ENCODE measurements around the gene ABCC12. TPM values are rescaled to one million over a fixed set of nuclear protein-coding genes. Genes with fewer than 3 reads are reported as not detected.
"Not testable (repeated sequence)": the region's sequence is repeated elsewhere in the genome, so short reads cannot be mapped to it uniquely, and the experiment has no call there.

ABCC12 gene
- under 1 TPM in 10 of 12 donors, not detected in 2; 0.29 to 0.69 (median 0.43) TPM for polyA plus RNA-seq (ENCODE audit: insufficient read length in 12 of 12)
- long read RNA-seq, donor 1 = 0 reads
- long read RNA-seq, donor 2 = 0 reads
- long read RNA-seq, donor 3 = 0 reads
- long read RNA-seq, donor 4 = 0 reads
- long read RNA-seq, donor 5 = 0 reads
- long read RNA-seq, donor 6 = 0 reads
- long read RNA-seq, donor 7 = 0 reads
- long read RNA-seq, donor 8 = 0 reads
- long read RNA-seq, donor 9 = 0 reads
- long read RNA-seq, donor 10 = 0 reads
- long read RNA-seq, donor 11 = 0 reads

- DNase-seq = no peak
These were observed at the start of gene ABCC12 for GRCh38 chr16:48155926-48156789. Gene ABCC12 (minus strand): TSS chr16:48155993. CDS start chr16:48146424, 9,569 bp downstream.

- no peak for DNase-seq
These were observed 49.0 kb upstream of the ABCC12 start for GRCh38 chr16:48204825-48205151.

DNA sequence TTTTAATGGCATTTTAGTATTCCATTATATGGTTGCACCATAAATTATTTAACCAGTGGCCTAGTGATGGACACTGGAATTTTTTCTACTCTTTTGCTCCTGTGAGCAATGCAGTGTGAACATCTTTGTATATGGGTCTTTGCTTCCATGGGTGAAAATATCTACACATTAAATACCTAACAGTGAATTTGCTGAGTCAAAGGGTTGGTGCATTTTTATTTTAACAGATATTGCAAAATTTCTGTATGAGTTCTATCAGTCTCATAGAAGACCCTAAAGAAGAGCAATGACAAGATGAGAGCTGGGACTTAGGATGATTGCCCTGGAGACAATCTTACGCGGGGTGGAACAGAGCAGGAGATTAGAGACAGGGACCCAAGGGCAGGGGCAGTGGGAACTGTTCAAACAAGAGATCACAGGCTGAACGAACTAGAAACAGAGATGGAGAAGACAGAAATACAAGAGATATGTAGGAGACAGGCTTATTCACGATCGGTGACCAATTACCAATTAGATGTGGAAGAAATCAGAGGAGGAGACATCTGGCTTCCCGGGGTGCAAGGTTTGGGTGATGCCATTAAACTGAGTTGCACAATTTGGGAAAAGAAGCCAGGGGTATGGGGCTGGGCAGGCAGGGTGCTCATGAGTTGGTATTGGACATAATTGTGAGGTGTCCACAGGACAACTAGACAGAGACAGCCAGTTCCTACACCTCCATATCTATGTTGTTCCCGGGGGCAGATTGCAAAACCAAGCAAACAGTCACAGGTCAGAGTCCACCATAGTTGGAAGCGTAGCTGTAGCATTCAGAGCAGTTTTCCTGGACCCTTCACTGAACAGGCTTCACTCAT, 48.4 kb upstream of the ABCC12 start:
- DNase-seq = no peak

DNA sequence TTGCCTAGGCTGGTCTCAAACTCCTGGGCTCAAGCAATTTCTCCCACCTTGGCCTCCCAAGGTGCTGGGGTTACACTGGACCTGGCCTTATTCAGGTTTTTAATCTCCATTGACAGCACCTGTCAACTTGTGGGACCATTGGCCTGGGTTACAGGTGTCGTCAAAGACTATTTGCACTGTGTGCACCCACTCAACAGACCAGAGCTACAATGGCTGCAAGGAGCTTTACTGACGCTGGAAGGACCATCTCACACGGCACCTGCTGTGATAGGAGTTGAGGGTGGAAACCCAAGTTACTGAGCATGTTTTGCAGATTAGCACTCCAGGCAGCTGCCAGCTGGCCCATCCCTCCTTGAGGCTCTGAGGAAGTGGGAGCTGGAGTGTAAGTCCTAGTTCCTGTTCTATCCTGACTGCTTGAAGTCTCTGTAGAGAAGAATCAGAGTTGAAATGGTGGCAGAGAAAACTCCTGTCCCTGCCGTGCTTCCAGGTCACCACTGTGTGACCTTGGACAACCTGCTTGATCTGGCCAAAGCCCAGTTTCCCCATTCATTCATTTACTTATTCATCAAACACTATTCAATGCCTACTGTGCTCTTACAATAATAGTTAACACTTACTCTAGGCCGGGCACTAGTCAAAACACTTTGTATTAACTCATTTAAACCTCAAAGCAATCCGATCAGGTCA, 45.9 kb upstream of the ABCC12 start:
- DNase-seq = no peak

DNA sequence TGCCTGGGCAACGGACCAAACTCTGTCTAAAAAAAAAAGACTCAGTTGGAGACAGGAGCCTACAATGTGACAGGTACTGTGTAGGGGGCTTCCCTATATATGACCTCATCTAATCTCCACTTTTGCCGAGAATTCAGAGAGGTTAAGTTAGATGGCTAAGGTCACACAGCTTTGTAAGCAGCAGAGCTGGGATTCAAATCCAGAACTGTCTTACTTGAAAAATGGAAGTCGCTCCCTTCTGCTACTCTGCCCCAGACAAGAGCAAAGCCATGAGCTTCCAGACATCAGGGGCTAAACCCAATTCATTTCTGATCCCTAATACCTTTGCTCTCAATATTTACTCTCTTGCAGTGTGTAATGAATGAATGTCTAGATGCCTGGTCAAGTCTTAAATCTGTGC, 41.5 kb upstream of the ABCC12 start:
- no peak for DNase-seq

- DNase-seq = no peak
These were observed 39.2 kb upstream of the ABCC12 start for GRCh38 chr16:48194828-48195556.

DNA sequence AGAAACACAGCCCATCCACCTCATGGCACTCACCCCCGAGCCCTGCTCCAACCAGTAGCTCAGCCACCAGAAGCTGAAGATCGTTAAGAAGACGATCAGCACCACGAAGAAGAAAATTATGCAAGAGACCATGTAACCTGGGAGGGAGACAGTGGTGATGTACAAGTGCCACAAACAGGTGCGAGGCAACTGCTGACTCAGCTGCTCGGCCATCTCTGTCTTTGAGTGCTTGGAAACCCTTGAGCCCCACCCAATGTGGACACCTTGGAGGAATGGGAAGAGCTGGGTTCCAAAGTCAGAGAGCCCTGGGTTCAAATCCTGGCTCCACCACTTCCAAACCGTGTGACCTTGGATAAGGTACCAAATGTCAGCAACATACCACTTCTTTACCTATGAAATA, 38.1 kb upstream of the ABCC12 start:
- no peak for DNase-seq

- no peak for DNase-seq
These were observed 32.8 kb upstream of the ABCC12 start for GRCh38 chr16:48188449-48189102.

- DNase-seq = no peak
These were observed 32.0 kb upstream of the ABCC12 start for GRCh38 chr16:48187779-48188178.

DNA sequence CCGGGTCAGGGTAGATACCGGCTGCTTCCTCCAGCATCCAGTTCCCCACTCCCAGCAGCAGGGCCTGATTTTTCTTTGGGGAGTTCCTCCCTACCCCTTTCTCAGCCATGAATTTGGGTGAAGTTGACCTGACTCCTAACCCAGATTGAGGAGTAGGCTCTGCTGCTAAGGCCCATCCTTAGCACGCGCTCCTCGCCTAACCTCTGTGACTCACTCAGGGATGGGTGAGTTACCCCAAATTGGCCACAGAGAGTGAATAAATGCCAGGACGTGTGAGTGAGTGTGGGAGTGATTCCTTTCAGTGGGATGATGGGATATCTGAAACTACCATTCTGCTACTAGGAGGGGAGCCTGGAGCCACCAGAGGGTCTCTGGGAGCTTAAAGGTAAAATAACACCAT, 28.9 kb upstream of the ABCC12 start:
- no peak for DNase-seq

DNA sequence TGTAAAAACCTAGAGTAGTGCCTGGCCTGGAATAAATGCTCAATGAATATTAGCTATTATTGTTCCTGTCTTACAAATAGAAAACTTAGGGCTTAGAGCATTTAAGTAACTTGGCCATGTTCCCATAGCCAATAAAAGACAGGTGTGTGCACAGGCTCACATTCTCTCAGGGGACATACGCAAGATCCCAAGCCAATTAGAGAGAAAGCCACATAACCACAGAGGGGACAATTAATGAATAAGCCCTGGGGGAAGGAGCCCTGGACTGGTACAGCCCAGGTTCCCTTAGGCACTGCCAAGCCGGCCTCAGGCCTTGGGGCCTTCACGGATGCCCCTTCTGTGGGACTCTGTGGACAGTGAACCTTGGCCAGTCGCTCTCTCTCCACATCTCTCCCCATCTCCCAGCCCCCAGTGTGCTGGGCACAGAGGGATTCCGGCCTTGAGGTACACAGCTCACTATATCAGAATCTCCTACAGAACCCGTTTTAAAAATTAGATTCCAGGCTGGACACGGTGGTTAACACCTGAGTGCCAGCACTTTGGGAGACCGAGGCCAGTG, 27.3 kb upstream of the ABCC12 start:
- DNase-seq = no peak

GRCh38 chr16:48181746-48182520, 26.1 kb upstream of the ABCC12 start:
- DNase-seq = not testable (repeated sequence)

GRCh38 chr16:48180868-48181480, 25.2 kb upstream of the ABCC12 start:
- DNase-seq = no peak

DNA sequence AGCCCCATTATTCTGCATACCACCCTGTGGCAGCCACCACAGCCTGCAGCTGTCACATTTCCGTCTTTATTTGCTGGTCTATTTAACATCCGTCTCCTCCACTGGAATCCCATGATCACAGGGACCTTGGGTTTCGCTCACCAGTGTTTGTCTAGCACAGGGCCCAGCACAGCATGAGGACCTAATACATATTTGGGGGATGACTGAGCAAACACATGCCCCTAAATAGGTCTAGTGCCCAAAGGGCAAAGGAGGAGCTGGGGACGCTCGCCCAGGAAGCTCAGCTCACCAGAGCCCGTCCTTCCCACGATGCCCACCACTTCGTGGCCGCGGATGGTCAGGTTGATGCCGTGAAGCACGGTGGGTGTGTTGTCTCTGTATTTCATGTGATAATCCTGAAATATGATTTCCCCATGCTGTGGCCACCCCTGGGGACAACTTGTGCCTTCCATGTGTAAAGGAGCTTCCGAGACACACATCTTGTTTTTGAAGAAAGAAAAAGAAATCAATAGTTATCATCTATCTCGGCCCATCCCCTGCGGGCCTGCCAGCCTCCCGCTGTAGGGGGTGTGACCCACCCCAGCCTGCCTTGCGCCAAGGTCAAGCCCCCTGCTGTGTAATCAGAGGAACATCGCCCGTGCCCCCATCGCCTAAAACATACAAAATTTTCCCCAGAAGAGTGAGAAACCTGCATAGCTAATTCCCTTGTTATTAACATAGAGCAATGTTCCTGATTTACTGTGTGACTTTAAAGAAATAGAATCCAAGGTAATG, 21.0 kb upstream of the ABCC12 start:
- no peak for DNase-seq

DNA sequence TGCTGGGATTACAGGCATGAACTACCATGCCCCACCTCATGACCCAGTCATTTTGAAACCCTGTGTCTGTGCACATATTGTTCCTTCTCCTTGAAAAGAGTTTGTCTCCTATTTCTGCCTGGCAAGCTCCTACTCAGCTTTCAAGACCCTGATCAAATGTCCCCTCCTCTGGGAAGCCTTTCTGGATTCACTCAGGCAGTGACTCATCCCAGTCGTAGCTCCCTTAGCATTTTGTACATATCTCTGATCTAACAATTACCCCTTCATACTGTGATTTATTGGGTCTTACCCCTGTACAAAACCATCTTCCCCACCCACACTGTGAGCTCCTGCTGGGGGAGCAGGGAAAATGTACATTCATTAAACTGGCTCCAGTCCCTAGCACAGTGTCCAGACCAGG, 18.1 kb upstream of the ABCC12 start:
- no peak for DNase-seq

- DNase-seq = no peak
These were observed 16.9 kb upstream of the ABCC12 start for GRCh38 chr16:48172682-48173081.

GRCh38 chr16:48169896-48170295, 14.1 kb upstream of the ABCC12 start:
- no peak for DNase-seq

- DNase-seq = no peak
These were observed 12.3 kb upstream of the ABCC12 start for GRCh38 chr16:48168075-48168474.
